Fibroblast of upper back skin (primary cell): ENCODE results near the gene SETBP1.

ENCODE experiments used
- DNase-seq: peaks from one replicate; pipeline ENCODE4 v3.0.0-alpha.2; 2013

The SETBP1 gene

DNA sequence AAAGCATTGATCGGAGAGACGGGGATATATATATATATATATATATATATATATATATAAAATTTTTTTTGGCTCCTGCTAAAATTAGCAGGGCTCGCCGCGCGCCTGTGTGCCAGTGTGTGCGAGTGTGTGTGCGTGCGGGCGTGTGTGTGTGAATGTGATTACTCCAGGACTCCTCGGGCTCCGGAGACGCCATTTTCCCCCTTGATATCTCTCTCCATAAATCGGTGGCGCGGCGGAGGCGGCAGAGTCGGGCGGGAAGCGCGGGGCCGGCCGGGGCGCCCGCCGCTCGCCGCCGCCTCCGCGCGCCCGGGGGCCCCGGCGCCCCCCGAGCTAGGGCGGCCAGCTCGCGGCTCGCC lies 795 bp upstream of the SETBP1 start:
- peak; percentile 60 for DNase-seq

GRCh38 chr18:44681076-44681970 lies 635 bp downstream of the SETBP1 start:
- no peak for DNase-seq

- no peak for DNase-seq
Measured at GRCh38 chr18:44682201-44682870, 1.6 kb downstream of the SETBP1 start.

- DNase-seq, result no peak
Measured at GRCh38 chr18:44682871-44683221, 2.2 kb downstream of the SETBP1 start.

DNA sequence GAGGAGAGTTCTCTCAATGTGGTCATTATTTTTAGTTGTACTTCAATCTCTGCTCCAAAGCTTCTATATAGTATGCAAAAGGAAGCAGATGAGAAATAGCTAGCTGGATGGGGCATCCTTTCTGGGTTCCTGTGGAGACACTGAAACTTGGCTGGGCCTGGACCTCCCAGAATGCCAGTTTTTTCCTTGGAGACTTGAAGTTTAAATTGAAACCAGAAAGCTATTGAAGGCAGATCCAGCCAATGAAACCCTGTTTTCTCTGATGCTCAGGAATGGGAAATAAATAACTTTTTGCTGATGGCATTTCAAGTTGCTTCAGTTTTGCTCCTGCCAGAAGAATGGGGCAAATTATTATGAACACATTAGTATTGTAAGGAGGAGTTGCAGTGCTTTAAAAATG lies 2.9 kb downstream of the SETBP1 start:
- peak; percentile 49 for DNase-seq

GRCh38 chr18:44685296-44685695 lies 4.6 kb downstream of the SETBP1 start:
- DNase-seq, result no peak

DNA sequence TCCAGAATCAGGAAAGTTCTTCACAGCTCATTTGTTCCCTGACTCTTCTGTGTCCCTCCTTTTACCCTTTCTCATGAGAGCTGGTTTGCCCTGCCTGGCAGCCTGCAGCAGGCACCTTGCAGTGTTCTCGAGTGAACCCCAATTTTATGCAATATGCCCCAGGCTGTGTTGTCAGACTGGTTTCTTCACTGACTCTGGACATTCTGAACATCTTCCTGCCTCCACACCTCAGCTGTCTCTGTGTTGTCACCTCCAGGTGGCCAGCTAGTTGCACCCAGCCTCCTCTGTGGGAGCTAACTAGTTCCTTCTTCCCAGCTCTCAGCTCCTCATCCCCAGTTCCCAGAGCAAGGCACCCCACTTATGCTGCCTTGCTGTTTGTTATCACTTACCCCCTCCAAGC lies 5.5 kb downstream of the SETBP1 start:
- DNase-seq, result no peak

DNA sequence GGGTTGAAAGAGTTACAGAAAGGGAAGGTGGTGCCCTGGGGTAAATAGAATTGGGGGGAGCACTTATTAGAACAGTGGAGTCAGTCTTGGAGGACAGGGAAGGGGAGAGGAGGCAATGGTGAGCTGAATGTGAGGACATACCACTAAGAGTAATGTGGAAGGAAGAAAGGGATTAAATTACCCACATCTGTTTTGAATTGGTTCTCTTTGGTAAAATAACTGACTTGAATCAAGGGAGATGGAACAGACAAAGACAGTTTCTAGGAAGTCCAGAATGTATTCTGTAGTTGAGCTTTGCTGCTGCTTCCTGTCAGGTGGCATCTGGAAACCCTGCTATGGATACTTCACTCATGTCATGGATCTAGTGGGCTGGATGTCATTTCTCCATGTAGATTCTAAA lies 6.7 kb downstream of the SETBP1 start:
- peak; percentile 57 for DNase-seq

- no peak for DNase-seq
Measured at GRCh38 chr18:44689736-44690135, 9.0 kb downstream of the SETBP1 start.

- DNase-seq, result no peak
Measured at GRCh38 chr18:44691148-44691925, 10.6 kb downstream of the SETBP1 start.

- peak; percentile 62 for DNase-seq
Measured at GRCh38 chr18:44693030-44693784, 12.5 kb downstream of the SETBP1 start.

- no peak for DNase-seq
Measured at GRCh38 chr18:44695503-44695902, 14.8 kb downstream of the SETBP1 start.

- no peak for DNase-seq
Measured at GRCh38 chr18:44696892-44697291, 16.2 kb downstream of the SETBP1 start.

GRCh38 chr18:44697315-44697714 lies 16.6 kb downstream of the SETBP1 start:
- DNase-seq, result no peak

DNA sequence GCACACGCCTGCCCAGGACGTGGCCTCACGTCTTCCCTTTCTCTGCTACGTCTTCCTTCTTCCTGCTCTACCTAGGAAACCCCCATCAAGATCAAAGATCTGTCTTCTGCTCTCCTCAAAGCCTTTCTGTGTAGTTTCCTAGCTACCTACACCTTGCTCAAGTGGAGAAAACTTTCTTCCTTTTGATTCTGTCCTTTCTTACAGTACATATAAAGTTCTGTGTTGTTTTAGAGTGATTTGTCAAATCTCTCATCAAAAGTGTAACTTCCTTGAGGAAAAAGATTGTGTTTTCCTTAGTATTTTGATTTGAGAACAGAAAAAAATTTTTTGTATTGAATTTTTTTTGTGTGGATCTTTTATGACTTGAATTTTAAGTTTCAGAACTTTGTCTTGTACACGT lies 17.8 kb downstream of the SETBP1 start:
- DNase-seq, result no peak

DNA sequence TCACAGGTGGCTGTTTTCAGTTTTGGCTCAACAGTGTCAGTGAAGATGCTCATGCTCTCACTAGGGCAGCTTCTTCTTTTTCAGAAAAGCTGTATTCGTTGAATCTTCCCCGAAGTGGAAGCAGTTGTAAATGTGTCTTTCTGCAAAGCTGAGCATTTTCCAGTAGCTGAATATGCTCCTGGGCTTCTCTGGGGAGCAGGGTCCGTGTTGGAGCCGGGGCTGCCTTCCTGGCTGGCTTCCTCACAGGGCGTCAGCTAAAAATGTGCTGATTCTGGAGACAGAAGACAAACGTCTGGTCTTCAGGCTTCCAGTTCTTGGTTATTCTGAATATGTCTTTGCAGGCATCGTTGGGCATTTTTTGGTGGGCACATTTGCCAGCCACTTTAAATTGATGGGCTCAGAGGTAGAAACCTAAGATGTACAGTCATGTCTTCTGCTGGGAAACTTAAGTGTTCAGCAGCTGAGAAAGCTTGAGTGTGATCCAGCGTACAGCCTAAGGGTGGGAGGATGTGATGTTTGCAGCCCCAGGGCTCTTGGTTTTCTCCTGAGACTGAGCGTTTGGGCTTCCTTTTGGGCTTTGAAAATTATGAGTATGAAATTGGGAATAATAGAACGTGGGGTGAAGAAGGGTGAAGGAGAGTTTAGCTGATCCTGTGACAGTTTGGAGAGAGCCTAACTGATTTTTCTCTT lies 19.0 kb downstream of the SETBP1 start:
- DNase-seq, result no peak

DNA sequence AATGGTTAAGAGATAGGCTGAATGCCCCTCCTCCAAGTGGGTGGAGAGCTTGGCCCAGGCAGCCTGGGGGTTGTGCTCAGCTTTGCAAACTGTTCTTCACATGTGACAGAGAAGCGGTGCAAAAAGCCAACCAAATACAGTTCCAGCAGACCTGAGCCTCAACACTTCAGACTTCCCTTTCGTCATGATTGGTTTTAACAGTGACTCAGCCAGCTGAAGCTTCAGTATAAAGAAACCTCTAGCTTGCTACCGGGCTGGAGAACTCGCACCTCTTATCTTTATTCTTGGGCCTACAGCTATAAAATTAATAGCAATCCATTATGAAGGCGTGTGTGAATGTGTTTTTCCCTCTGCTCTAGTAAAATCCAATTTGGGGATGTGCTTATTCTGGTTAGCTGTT lies 20.0 kb downstream of the SETBP1 start:
- no peak for DNase-seq

DNA sequence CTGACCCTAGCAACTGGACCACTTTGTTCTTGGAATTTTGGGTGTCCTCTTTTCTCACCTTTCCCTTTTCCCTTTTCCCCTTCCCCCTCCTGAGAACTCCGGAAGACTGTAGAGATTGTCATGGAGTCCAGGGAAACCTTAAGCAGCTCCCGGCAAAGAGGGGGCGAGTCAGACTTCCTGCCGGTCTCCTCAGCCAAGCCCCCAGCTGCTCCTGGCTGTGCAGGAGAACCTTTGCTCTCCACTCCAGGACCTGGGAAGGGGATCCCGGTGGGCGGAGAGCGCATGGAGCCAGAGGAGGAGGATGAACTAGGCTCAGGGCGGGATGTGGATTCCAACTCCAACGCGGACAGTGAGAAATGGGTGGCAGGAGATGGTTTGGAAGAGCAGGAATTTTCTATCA lies 20.5 kb downstream of the SETBP1 start:
- peak; percentile 16 for DNase-seq

DNA sequence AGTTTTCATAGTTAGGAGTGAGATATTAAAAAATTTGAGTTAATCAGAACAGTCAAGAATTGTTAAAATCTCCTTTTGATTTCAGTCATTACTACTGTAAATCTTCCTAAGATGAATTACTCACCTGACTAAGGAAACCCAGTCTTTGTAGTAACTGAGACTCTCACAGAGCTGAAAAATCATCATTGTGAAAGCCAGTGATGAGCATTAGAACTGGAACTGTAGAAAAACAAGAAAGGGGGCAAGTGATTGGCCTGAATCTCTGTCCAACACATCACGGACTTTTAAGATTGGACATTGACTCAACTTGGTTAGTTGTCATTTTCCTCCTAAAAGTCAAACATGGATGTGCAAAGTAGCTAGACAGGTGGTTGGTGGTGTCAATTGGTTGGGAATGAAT lies 21.9 kb downstream of the SETBP1 start:
- no peak for DNase-seq

- DNase-seq, result no peak
Measured at GRCh38 chr18:44704135-44704789, 23.6 kb downstream of the SETBP1 start.

GRCh38 chr18:44705075-44705675 lies 24.5 kb downstream of the SETBP1 start:
- no peak for DNase-seq
